UCSD-AML1 (cell line): ENCODE measurements around the gene C13orf46.

Experiments used
- DNase-seq: peaks from one replicate; lab custom pipeline; 2025; ENCODE audit not compliant: unreplicated experiment; lab: John Stamatoyannopoulos, UW

The C13orf46 gene

GRCh38 chr13:113939944-113940297 is 34.0 kb downstream of the C13orf46 start:
- DNase-seq, result no peak

- no peak for DNase-seq
These were observed 34.5 kb downstream of the C13orf46 start for GRCh38 chr13:113939129-113939943.

- DNase-seq, result no peak
These were observed 35.2 kb downstream of the C13orf46 start for GRCh38 chr13:113938716-113939115.

GRCh38 chr13:113938246-113938645 is 35.6 kb downstream of the C13orf46 start:
- DNase-seq, result no peak

GRCh38 chr13:113937527-113938180 is 36.2 kb downstream of the C13orf46 start:
- DNase-seq, result no peak

- no peak for DNase-seq
These were observed 36.8 kb downstream of the C13orf46 start for GRCh38 chr13:113937073-113937472.

GRCh38 chr13:113936166-113936965 is 37.5 kb downstream of the C13orf46 start:
- DNase-seq, result no peak

- DNase-seq, result no peak
These were observed 38.7 kb downstream of the C13orf46 start for GRCh38 chr13:113935001-113935844.

GRCh38 chr13:113934576-113934975 is 39.3 kb downstream of the C13orf46 start:
- no peak for DNase-seq

GRCh38 chr13:113933901-113934300 is 40.0 kb downstream of the C13orf46 start:
- no peak for DNase-seq

- DNase-seq, result no peak
These were observed 41.9 kb downstream of the C13orf46 start for GRCh38 chr13:113931841-113932459.

GRCh38 chr13:113930671-113931637 is 42.9 kb downstream of the C13orf46 start:
- DNase-seq, result no peak

GRCh38 chr13:113929628-113930615 is 44.0 kb downstream of the C13orf46 start:
- no peak for DNase-seq

- DNase-seq, result no peak
These were observed 44.9 kb downstream of the C13orf46 start for GRCh38 chr13:113928685-113929627.

GRCh38 chr13:113927661-113928581 is 46.0 kb downstream of the C13orf46 start:
- no peak for DNase-seq
